ENCODE data around the gene GPC5.

Gene GPC5

DNA sequence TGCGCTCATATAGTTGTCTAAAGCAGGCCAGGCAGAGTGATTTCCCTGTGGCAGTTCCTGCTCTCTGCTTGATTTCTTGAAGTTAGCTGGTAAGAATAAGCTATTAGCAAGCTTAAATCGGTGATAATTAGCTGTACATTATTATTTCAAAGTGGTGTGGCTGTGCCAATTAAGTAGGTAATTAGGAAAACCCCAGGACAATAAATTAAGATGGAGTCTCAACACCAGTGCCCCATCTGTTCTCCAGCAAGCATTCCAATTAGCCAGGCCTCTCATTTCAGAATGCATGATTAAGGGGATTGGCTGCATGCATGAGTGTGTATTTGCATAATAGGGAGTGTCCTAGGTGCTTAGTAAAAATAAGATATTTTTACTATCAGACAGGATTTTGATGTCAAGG lies 342.3 kb downstream of the GPC5 start:
- Mint-ChIP-seq H3K4me3 (no peak overlapping the region), H3K27ac (no peak overlapping the region), H3K27me3 (no peaks in the 10 kb centered on the region), H3K9me3 (no peaks in the 10 kb centered on the region), H3K4me1 (ENCODE audit: low read depth) (no peaks in the 10 kb centered on the region), H3K36me3 (ENCODE audit: low read depth) (no peaks in the 10 kb centered on the region)
- intact Hi-C loops (cut with micrococcal nuclease), result no loop called here

DNA sequence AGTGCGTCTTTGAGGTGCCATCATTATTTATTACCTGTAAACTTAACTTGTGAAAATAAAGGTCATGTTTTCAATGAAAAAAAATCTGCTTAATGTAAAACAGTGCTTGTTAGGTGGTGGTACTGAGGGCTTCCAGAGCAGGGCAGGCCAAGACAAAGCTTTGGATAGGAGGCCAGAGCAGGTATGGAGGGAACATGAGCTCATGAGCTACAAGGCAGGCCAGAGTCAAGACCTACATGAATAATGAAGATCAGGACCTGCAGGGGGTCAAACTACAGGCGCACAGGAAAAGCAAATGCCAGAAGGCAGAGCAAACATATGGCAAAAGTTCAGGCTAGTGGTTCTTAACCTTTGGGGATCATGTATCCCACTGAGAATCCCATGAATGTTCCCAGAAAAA lies 343.5 kb downstream of the GPC5 start:
- Mint-ChIP-seq H3K27ac (no peak overlapping the region), H3K4me1 (ENCODE audit: low read depth) (no peaks in the 10 kb centered on the region), H3K36me3 (ENCODE audit: low read depth) (no peaks in the 10 kb centered on the region), H3K9me3 (no peaks in the 10 kb centered on the region), H3K4me3 (no peak overlapping the region), H3K27me3 (no peaks in the 10 kb centered on the region)
- intact Hi-C loops (cut with micrococcal nuclease), result no loop called here

DNA sequence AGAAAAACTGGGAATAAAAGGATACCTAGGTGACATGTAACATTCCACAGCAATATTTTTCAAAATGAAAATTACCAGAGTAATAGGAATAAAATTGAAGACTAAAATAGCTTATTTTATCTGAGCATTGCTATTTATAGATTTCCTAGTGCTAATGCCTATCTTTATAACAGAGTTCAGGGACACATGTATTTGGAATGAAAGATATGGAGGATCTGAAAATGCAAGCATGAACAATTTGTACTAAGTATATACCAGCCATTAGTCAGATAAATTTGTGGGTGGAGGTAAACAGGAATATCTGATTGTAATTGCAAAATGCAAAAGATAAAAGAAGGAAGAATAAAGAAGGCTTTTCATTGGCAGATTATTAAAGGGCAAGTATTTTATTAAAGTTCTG lies 345.9 kb downstream of the GPC5 start:
- Mint-ChIP-seq H3K36me3 (ENCODE audit: low read depth) (no peaks in the 10 kb centered on the region), H3K4me1 (ENCODE audit: low read depth) (no peaks in the 10 kb centered on the region), H3K4me3 (no peak overlapping the region), H3K27me3 (no peaks in the 10 kb centered on the region), H3K9me3 (peaks cover 9% of the 10 kb centered on the region), H3K27ac (no peak overlapping the region)
- intact Hi-C loops (cut with micrococcal nuclease), result no loop called here

DNA sequence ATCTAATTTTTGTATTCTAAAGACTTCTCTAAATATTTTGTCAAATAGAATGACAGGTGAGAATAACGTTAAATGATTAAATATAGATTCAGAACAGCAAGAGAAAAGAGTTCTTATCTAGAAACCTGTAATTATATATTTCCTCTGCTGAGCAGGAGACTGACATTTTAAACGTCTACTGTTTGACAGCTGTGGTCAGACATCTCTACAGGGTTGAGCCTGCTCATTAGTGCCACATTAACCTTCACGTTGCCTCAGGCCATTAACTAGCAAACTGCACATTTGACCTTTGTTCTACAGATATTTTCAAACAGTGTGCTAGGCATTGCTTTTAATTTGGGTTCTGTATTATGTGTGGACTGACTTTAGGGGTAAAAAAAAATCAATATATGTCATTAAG lies 347.5 kb downstream of the GPC5 start:
- intact Hi-C loops (cut with micrococcal nuclease), result no loop called here

DNA sequence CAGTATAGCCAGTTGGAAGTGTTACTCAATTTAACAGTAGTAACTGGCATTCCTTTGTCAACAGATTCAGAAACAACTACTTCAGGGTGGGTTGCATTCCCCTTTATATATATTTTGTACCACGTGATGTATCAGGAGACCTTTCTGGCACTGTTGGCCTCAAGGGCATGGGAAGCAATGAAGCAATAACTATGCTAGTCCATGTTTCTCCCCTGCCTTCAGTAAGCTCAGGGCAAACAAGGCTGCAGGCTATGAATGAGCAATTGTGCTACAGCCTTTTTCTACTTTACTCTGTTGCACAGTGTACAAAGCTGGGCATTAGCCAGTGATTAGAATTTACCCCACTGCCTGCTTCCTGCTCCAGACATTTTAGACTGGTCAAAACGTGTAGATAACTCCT lies 348.8 kb downstream of the GPC5 start:
- intact Hi-C loops (cut with micrococcal nuclease), result no loop called here
- Mint-ChIP-seq H3K36me3 (ENCODE audit: low read depth) (no peaks in the 10 kb centered on the region), H3K27me3 (no peaks in the 10 kb centered on the region), H3K4me1 (ENCODE audit: low read depth) (no peaks in the 10 kb centered on the region), H3K4me3 (no peak overlapping the region), H3K27ac (no peak overlapping the region), H3K9me3 (peaks cover 20% of the 10 kb centered on the region)

More for the DNA sequence above, 347.5 kb downstream of the GPC5 start:
- H3K27me3 Mint-ChIP-seq, result no peaks in the 10 kb centered on the region
- no peak overlapping the region for H3K4me3 Mint-ChIP-seq
- H3K36me3 Mint-ChIP-seq (ENCODE audit: low read depth), result no peaks in the 10 kb centered on the region
- H3K9me3 Mint-ChIP-seq, result peaks cover 13% of the 10 kb centered on the region
- no peak overlapping the region for H3K27ac Mint-ChIP-seq
- no peaks in the 10 kb centered on the region for H3K4me1 Mint-ChIP-seq (ENCODE audit: low read depth)

DNA sequence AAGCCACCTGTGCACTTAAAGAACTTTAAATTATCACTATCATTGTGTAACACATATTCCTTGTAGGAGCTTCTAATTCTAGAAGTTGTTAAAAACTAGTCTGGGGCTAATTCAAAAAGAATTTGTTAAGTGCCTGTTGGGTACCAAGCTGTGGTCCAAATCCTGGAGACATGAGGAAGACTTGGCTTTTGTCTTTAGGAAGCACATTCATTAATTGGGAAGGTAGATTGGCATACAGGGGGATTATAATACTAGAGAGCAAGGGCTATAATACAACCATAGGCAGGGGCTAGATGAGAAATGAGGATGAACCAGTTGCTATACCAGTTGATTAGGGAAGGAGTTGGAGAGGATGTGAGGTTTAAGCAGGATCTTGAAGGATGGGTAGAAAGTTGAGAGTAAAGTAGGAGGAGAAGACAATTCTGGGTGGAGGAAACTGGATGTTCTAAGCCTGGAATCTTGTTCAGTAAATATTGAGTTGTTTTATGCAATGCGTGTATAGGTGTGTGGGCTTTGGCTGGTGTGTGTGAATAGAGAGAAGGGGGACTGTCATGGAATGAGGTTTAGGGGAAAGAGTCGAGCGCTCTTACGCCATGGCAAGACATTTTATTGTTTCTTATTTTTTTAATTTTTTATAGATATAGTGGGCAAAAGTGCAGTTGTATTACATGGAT lies 350.1 kb downstream of the GPC5 start:
- H3K36me3 Mint-ChIP-seq (ENCODE audit: low read depth), result no peaks in the 10 kb centered on the region
- peaks cover 20% of the 10 kb centered on the region for H3K9me3 Mint-ChIP-seq
- intact Hi-C loops (cut with micrococcal nuclease), result no loop called here
- H3K4me3 Mint-ChIP-seq, result no peak overlapping the region
- no peaks in the 10 kb centered on the region for H3K4me1 Mint-ChIP-seq (ENCODE audit: low read depth)
- H3K27me3 Mint-ChIP-seq, result no peaks in the 10 kb centered on the region
- H3K27ac Mint-ChIP-seq, result no peak overlapping the region

DNA sequence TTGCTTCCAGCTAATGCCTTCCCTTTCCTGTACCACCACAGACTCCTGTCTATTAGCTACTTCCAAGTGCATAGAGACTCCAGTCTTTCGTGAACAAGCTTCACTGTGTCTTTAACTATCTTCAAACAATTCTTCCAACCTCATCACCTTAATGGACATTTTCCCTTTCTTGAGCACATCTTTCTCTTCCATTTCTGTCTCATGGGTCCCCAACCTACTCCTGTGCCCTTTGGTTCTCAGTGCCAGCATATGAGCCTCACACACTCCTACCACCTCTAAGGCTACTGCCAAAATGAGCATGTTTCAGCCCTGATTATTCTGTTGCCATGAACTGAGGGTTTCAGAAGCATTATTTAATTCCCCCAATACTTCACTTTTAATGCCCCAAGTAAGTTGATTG lies 360.3 kb downstream of the GPC5 start:
- H3K4me1 Mint-ChIP-seq (ENCODE audit: low read depth), result no peaks in the 10 kb centered on the region
- H3K27ac Mint-ChIP-seq, result no peak overlapping the region
- intact Hi-C loops (cut with micrococcal nuclease), result no loop called here
- H3K4me3 Mint-ChIP-seq, result no peak overlapping the region
- H3K9me3 Mint-ChIP-seq, result peaks cover 23% of the 10 kb centered on the region
- no peaks in the 10 kb centered on the region for H3K36me3 Mint-ChIP-seq (ENCODE audit: low read depth)
- no peaks in the 10 kb centered on the region for H3K27me3 Mint-ChIP-seq

DNA sequence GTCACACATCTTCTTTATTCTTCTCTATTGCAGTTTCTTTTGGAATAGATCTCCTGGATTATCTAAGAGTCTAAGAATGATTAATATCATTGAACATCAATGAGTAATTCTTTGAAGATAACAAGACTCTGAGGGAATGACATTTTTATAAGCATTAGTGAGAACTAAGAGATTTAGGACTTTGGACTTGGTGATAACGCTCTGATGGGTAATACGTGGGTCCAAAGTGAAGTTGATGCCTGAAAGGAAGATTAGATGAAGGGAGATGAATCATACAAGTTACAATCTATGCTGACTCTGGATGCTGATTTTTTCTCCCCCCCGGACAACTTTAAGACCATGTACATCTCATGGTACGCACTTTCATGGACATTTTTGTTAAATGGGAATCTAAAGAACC lies 364.5 kb downstream of the GPC5 start:
- no peaks in the 10 kb centered on the region for H3K27me3 Mint-ChIP-seq
- no peak overlapping the region for H3K27ac Mint-ChIP-seq
- H3K36me3 Mint-ChIP-seq (ENCODE audit: low read depth), result no peaks in the 10 kb centered on the region
- peaks cover 40% of the 10 kb centered on the region for H3K9me3 Mint-ChIP-seq
- no peak overlapping the region for H3K4me3 Mint-ChIP-seq
- H3K4me1 Mint-ChIP-seq (ENCODE audit: low read depth), result no peaks in the 10 kb centered on the region
- intact Hi-C loops (cut with micrococcal nuclease), result no loop called here

DNA sequence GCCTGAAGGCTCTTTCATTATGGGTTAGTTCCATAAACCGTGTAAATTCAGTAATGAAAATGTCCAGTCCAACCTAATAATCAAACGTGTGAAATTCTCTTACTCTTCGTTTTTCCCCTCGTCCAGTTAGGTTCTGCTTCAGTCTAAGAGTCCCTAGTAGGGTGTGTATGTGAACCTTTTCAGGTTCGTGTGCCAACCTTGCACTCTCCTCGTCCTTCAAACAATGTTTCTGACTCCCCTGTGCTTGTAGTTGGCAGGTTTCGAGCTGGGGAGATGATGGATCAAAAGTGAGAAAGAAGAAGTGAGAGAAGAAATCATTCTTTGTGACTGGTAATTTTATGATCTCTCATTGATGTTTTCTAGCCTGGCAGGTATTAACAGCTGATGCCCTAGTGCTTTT lies 366.1 kb downstream of the GPC5 start:
- H3K27ac Mint-ChIP-seq, result no peak overlapping the region
- no peaks in the 10 kb centered on the region for H3K27me3 Mint-ChIP-seq
- H3K9me3 Mint-ChIP-seq, result peaks cover 32% of the 10 kb centered on the region
- intact Hi-C loops (cut with micrococcal nuclease), result no loop called here
- no peaks in the 10 kb centered on the region for H3K36me3 Mint-ChIP-seq (ENCODE audit: low read depth)
- H3K4me1 Mint-ChIP-seq (ENCODE audit: low read depth), result no peaks in the 10 kb centered on the region
- H3K4me3 Mint-ChIP-seq, result no peak overlapping the region

DNA sequence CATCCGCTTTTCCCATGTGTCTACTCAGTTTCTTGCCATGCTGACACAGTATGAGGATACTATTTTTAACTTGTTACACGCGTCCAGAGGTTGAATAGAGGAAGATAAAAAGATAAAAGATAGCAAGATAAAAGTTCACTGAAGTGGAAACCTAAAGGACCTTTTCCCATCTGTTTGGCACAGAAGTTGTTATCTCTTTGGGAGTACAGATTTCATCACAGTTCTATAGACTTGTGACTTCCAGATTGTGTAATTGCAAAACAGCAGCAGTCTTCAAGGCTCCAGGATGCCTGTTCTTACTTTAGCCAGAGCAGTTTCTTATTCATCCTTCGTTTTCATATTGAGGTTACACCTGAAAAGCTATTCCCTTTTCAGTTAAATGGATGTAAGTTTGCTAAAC lies 369.2 kb downstream of the GPC5 start:
- Mint-ChIP-seq H3K36me3 (ENCODE audit: low read depth) (no peaks in the 10 kb centered on the region), H3K4me3 (no peak overlapping the region), H3K4me1 (ENCODE audit: low read depth) (no peaks in the 10 kb centered on the region), H3K27me3 (no peaks in the 10 kb centered on the region), H3K27ac (no peak overlapping the region), H3K9me3 (peaks cover 23% of the 10 kb centered on the region)
- intact Hi-C loops (cut with micrococcal nuclease), result no loop called here

DNA sequence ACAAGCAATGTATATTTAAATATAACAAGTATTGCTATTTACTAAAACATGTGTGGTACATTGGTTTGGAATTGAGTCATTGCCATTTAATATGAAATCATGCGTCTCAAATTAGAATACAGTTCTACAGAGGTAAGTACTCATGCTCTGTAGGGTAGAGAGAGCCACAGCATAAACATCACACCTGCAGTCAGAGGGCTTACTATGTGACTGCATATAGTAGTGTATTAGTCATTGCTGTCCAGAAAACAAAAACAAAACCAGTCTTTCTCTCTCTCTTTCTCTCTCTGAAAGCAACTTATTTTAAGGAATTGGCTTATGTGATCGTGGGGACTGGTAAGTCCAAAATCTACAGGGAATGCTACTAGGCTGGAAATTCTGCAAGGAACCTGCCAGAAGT lies 370.3 kb downstream of the GPC5 start:
- Mint-ChIP-seq H3K27me3 (no peaks in the 10 kb centered on the region), H3K4me3 (no peak overlapping the region), H3K36me3 (ENCODE audit: low read depth) (no peaks in the 10 kb centered on the region), H3K27ac (no peak overlapping the region), H3K4me1 (ENCODE audit: low read depth) (no peaks in the 10 kb centered on the region), H3K9me3 (peaks cover 17% of the 10 kb centered on the region)
- intact Hi-C loops (cut with micrococcal nuclease), result no loop called here

DNA sequence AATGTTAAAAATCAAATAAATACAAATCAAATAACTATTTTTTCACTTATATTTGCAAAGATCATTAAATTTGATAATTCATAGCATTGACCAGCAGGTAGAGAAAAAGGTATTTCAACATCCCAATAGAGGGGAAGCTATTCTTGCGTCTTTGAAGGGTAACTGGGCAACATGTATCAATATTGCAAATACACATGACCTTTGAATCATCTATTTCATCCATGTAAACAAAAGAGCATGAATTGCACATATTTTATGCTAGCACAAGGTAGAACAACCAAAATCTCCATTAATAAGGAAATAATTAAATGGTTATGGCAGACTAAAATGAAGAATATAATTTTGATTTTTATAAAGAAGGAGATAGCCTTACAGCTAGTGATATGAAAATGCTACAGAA lies 372.8 kb downstream of the GPC5 start:
- H3K4me1 Mint-ChIP-seq (ENCODE audit: low read depth), result no peaks in the 10 kb centered on the region
- intact Hi-C loops (cut with micrococcal nuclease), result no loop called here
- H3K4me3 Mint-ChIP-seq, result no peak overlapping the region
- no peak overlapping the region for H3K27ac Mint-ChIP-seq
- no peaks in the 10 kb centered on the region for H3K36me3 Mint-ChIP-seq (ENCODE audit: low read depth)
- H3K27me3 Mint-ChIP-seq, result no peaks in the 10 kb centered on the region
- H3K9me3 Mint-ChIP-seq, result no peaks in the 10 kb centered on the region

DNA sequence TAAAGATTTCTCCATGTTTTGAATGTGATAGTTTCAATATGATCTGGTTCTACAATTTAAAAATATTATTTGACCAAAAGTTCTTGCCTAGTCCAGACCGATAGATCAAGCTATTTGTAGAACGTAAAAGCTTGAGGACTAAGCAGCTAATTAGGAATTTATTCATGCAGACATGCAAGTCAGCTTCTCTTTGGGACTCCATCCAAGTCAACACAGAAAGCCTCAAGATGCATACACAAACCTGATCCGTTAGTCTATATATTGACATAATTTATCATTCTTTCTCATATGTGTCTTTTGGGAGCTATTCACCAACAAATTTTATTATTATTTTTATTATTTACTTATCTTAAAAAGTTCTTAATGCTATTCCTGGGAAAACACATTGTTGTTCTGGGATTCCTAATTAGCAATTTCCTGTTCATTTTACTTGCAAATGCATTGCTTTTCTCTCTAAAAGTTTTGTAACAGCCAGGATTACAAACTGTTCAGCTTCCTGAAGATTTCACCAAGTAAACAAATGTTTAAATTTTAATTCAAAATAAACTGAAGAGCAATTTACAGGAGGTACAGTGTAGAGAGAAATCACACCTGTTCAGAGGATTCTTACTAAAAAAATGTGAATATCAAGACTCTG lies 375.3 kb downstream of the GPC5 start:
- intact Hi-C loops (cut with micrococcal nuclease), result no loop called here
- H3K36me3 Mint-ChIP-seq (ENCODE audit: low read depth), result no peaks in the 10 kb centered on the region
- no peaks in the 10 kb centered on the region for H3K27me3 Mint-ChIP-seq
- no peak overlapping the region for H3K27ac Mint-ChIP-seq
- H3K9me3 Mint-ChIP-seq, result no peaks in the 10 kb centered on the region
- no peaks in the 10 kb centered on the region for H3K4me1 Mint-ChIP-seq (ENCODE audit: low read depth)
- no peak overlapping the region for H3K4me3 Mint-ChIP-seq

DNA sequence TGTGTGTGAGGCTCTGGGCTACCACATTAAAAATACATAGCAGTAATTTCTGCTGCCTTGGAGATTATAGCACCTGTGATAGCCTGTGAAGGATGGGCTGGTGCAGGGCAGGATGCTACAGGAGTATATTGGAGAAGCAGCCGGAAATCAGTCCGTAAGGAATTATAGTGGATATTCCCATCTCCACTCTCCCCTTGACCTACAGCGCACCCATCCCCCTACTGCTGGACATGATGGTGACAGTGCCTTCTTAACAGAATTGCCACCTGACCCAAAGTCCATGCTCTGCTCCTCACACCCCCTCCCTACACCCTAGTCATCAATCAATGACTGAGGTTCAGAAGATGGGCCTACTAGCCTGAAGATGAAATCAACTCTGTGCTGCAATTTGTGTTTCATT lies 376.0 kb downstream of the GPC5 start:
- Mint-ChIP-seq H3K4me3 (no peak overlapping the region), H3K4me1 (ENCODE audit: low read depth) (no peaks in the 10 kb centered on the region), H3K36me3 (ENCODE audit: low read depth) (no peaks in the 10 kb centered on the region), H3K27ac (no peak overlapping the region), H3K9me3 (no peaks in the 10 kb centered on the region), H3K27me3 (no peaks in the 10 kb centered on the region)
- intact Hi-C loops (cut with micrococcal nuclease), result no loop called here

DNA sequence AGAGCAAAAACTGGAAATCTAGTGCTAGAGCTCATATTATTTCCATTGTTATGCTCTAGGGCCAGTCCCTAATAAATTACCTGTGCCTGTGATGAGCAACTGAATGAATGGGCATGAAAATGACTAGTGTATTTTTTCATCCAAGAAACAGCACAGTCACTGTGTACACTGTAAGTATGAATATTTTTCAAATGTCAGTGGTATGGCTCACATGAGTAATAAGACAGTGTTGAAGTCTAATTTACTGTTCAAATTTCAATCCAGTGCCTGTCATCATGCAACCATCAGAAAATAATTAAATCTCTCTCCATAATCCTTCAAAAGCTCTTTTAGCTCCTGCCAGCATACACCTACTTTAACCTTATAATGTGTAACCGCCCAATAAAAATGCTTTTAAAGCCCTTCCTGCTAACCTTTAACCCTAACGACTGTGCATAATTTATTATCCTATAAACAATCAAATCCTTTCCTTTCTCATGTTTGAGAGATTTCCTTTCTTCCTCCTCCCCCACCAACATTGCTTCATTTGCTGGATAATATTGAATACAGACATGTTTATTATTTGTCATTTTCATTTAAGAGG lies 378.3 kb downstream of the GPC5 start:
- no peaks in the 10 kb centered on the region for H3K4me1 Mint-ChIP-seq (ENCODE audit: low read depth)
- H3K36me3 Mint-ChIP-seq (ENCODE audit: low read depth), result no peaks in the 10 kb centered on the region
- H3K9me3 Mint-ChIP-seq, result no peaks in the 10 kb centered on the region
- no peaks in the 10 kb centered on the region for H3K27me3 Mint-ChIP-seq
- no peak overlapping the region for H3K27ac Mint-ChIP-seq
- intact Hi-C loops (cut with micrococcal nuclease), result no loop called here
- H3K4me3 Mint-ChIP-seq, result no peak overlapping the region
